H9 (cell line): ENCODE measurements around the gene MT1H. TPM values are rescaled to one million over a fixed set of nuclear protein-coding genes. Genes with fewer than 3 reads are reported as not detected.

ENCODE experiments used
- DNase-seq: peaks from one replicate; pipeline ENCODE4 v3.0.0-alpha.2; 2017
- H2AFZ ChIP-seq: one replicate; pipeline ENCODE4 v1.6.1; 2013; ENCODE audit warnings: mild to moderate bottlenecking, low read length, control low read depth, moderate library complexity
- H2AK5ac ChIP-seq: 2 replicates; pipeline ENCODE4 v1.6.1; 2013; ENCODE audit warnings: low read length, control low read depth, mixed read lengths; ENCODE audit not compliant: insufficient read length
- H2BK120ac ChIP-seq: one replicate; pipeline ENCODE4 v1.6.1; 2013; ENCODE audit warnings: low read depth, mild to moderate bottlenecking, low read length, control low read depth, inconsistent platforms; ENCODE audit not compliant: poor library complexity, severe bottlenecking
- H2BK12ac ChIP-seq: 2 replicates; pipeline ENCODE4 v1.6.1; 2013; ENCODE audit warnings: low read length, control low read depth, mixed read lengths, low read depth; ENCODE audit not compliant: insufficient read length
- H2BK15ac ChIP-seq: 2 replicates; pipeline ENCODE4 v1.6.1; 2013; ENCODE audit warnings: low read depth, low read length, control low read depth
- H2BK20ac ChIP-seq: one replicate; pipeline ENCODE4 v1.6.1; 2013; ENCODE audit warnings: low read depth, mild to moderate bottlenecking, low read length, control low read depth, inconsistent platforms; ENCODE audit not compliant: poor library complexity, severe bottlenecking
- H2BK5ac ChIP-seq: 2 replicates; pipeline ENCODE4 v1.6.1; 2013; ENCODE audit warnings: low read length, control low read depth, mixed read lengths; ENCODE audit not compliant: insufficient read length
- H3K14ac ChIP-seq: 2 replicates; pipeline ENCODE4 v1.6.1; 2013; ENCODE audit warnings: low read length, control low read depth; ENCODE audit not compliant: insufficient read depth
- H3K18ac ChIP-seq: 2 replicates; pipeline ENCODE4 v1.6.1; 2013; ENCODE audit warnings: low read depth, mild to moderate bottlenecking, mixed read lengths, low read length, control low read depth; ENCODE audit not compliant: insufficient read length
- H3K23ac ChIP-seq: 2 replicates; pipeline ENCODE4 v1.6.1; 2013; ENCODE audit warnings: low read length, control low read depth, mixed read lengths, low read depth; ENCODE audit not compliant: insufficient read length
- H3K23me2 ChIP-seq: 2 replicates; pipeline ENCODE4 v1.6.1; 2013; ENCODE audit warnings: low read depth, mild to moderate bottlenecking, mixed read lengths, low read length, control low read depth; ENCODE audit not compliant: insufficient read length, poor library complexity, severe bottlenecking
- H3K27ac ChIP-seq: 2 replicates; pipeline ENCODE4 v1.5.1; 2013; ENCODE audit warnings: low read length, control low read depth, mixed read lengths, low read depth; ENCODE audit not compliant: insufficient read length
- H3K27me3 ChIP-seq: 2 replicates; pipeline ENCODE4 v1.6.1; 2013; ENCODE audit warnings: low read length, control low read depth, inconsistent platforms; ENCODE audit not compliant: insufficient read depth
- H3K4ac ChIP-seq: 2 replicates; pipeline ENCODE4 v1.6.1; 2013; ENCODE audit warnings: low read depth, mild to moderate bottlenecking, control low read depth, inconsistent platforms, low read length, moderate library complexity
- H3K4me1 ChIP-seq: 2 replicates; pipeline ENCODE4 v1.6.1; 2013; ENCODE audit warnings: low read length, control low read depth, inconsistent platforms; ENCODE audit not compliant: insufficient read depth
- H3K4me2 ChIP-seq: 2 replicates; pipeline ENCODE4 v1.6.1; 2013; ENCODE audit warnings: low read length, control low read depth, mixed read lengths; ENCODE audit not compliant: insufficient read length, insufficient read depth
- H3K56ac ChIP-seq: 2 replicates; pipeline ENCODE4 v1.6.1; 2013; ENCODE audit warnings: low read depth, mild to moderate bottlenecking, mixed read lengths, low read length, control low read depth; ENCODE audit not compliant: insufficient read length
- H3K79me1 ChIP-seq: 2 replicates; pipeline ENCODE4 v1.6.1; 2013; ENCODE audit warnings: low read depth, mild to moderate bottlenecking, moderate library complexity, low read length, control low read depth, inconsistent platforms; ENCODE audit not compliant: insufficient read depth, poor library complexity, severe bottlenecking
- H3K79me2 ChIP-seq: 2 replicates; pipeline ENCODE4 v1.6.1; 2013; ENCODE audit warnings: low read length, control low read depth, inconsistent platforms; ENCODE audit not compliant: insufficient read depth
- H3K9ac ChIP-seq: 2 replicates; pipeline ENCODE4 v1.6.1; 2013; ENCODE audit warnings: low read length, control low read depth, mixed read lengths; ENCODE audit not compliant: insufficient read length; ENCODE audit errors: extremely low read depth
- H3K9me3 ChIP-seq: one replicate; pipeline ENCODE4 v1.6.1; 2013; ENCODE audit warnings: low read depth, low read length, inconsistent platforms; ENCODE audit not compliant: control insufficient read depth
- H3T11ph ChIP-seq: one replicate; pipeline ENCODE4 v1.6.1; 2013; ENCODE audit warnings: mild to moderate bottlenecking, low read length, control low read depth, inconsistent platforms
- H4K20me1 ChIP-seq: one replicate; pipeline ENCODE4 v1.6.1; 2013; ENCODE audit not compliant: control insufficient read depth, insufficient read length, insufficient read depth
- H4K5ac ChIP-seq: 2 replicates; pipeline ENCODE4 v1.6.1; 2013; ENCODE audit warnings: low read depth, mild to moderate bottlenecking, mixed read lengths, low read length, control low read depth; ENCODE audit not compliant: insufficient read length
- H4K8ac ChIP-seq: replicated peaks from 2 replicates; pipeline ENCODE4 v1.6.1; 2013; ENCODE audit warnings: low read length, control low read depth, mixed read lengths, low read depth; ENCODE audit not compliant: insufficient read length
- H4K91ac ChIP-seq: 2 replicates; pipeline ENCODE4 v1.6.1; 2013; ENCODE audit warnings: low read depth, mild to moderate bottlenecking, moderate library complexity, mixed read lengths, low read length, control low read depth; ENCODE audit not compliant: insufficient read length
- H3K27ac Mint-ChIP-seq, 3 experiments: 2 replicates in 2 of 3; 3 replicates in 1 of 3; pipeline ENCODE4 v1.8.0; 2020 to 2021; ENCODE audit warnings: mixed read lengths in 3 of 3, mild to moderate bottlenecking in 1 of 3, moderate library complexity in 1 of 3
- H3K27me3 Mint-ChIP-seq: 2 replicates; pipeline ENCODE4 v1.8.0; 2021; ENCODE audit warnings: low read depth, mild to moderate bottlenecking, moderate library complexity, mixed read lengths
- H3K36me3 Mint-ChIP-seq, 3 experiments: 2 replicates in 2 of 3; 3 replicates in 1 of 3; pipeline ENCODE4 v1.8.0; 2020 to 2021; ENCODE audit warnings: low read depth in 3 of 3, mixed read lengths in 3 of 3; ENCODE audit not compliant: insufficient read depth in 1 of 3
- H3K4me1 Mint-ChIP-seq, 2 experiments: 2 replicates each; pipeline ENCODE4 v1.8.0; 2020; ENCODE audit warnings: mixed read lengths in 2 of 2
- H3K4me3 Mint-ChIP-seq, 2 experiments: 2 replicates in 1 of 2; 3 replicates in 1 of 2; pipeline ENCODE4 v1.8.0; 2020 to 2021; ENCODE audit warnings: mild to moderate bottlenecking in 2 of 2, mixed read lengths in 2 of 2, moderate library complexity in 1 of 2
- H3K9me3 Mint-ChIP-seq, 2 experiments: 2 replicates in 1 of 2; 3 replicates in 1 of 2; pipeline ENCODE4 v1.8.0; 2020; ENCODE audit warnings: mild to moderate bottlenecking in 2 of 2, mixed read lengths in 2 of 2, moderate library complexity in 1 of 2
- CTCF ChIP-seq: fragments of 200-600 bp; sonication (generic); conservative IDR thresholded peaks from 3 replicates; pipeline ENCODE4 v1.8.0; 2021; ENCODE audit warnings: antibody characterized with exemption, mild to moderate bottlenecking
- WGBS: extraction: QIAGEN DNeasy Blood & Tissue Kit; methylation state at CpG from one replicate; pipeline ENCODE4 v1.1.7; 2013; ENCODE audit warnings: missing lambda C conversion rate, low lambda C conversion rate, mixed read lengths; ENCODE audit not compliant: insufficient read length; ENCODE audit errors: extremely low coverage; 5-methylcytosine and 5-hydroxymethylcytosine counted together
- total RNA-seq: library from RNA; stranded (reverse); gene quantifications from 2 replicates; pipeline ENCODE4 v1.2.1, GENCODE V29; 2021

Gene MT1H
- total RNA-seq, 1 experiment from 2014 or later, result 12.5 TPM

- no peak overlapping the region for H4K91ac ChIP-seq
- no peaks in the 10 kb centered on the region for H4K20me1 ChIP-seq
- H2BK20ac ChIP-seq, result no peak overlapping the region
- no peaks in the 10 kb centered on the region for H3K79me2 ChIP-seq
- no peak overlapping the region for H2AFZ ChIP-seq
- WGBS, result no CpG with 5 or more reads among the region's 47 CpGs
- H3K4me2 ChIP-seq, result peak overlapping the region; percentile 60
- H3K4ac ChIP-seq, result no peak overlapping the region
- H3K9ac ChIP-seq, result no peak overlapping the region
- H3K4me1 ChIP-seq, result no peaks in the 10 kb centered on the region
- H3K14ac ChIP-seq, result no peak overlapping the region
- peaks cover 18 to 36% of the 10 kb centered on the region in 2 experiments for H3K4me1 Mint-ChIP-seq
- H3K9me3 ChIP-seq, result no peaks in the 10 kb centered on the region
- H3K9me3 Mint-ChIP-seq, result peaks cover 0 to 12% of the 10 kb centered on the region in 2 experiments; a peak in 2 of 5 replicates
- peaks cover 13% of the 10 kb centered on the region for H3K23me2 ChIP-seq
- no peak overlapping the region for H2BK12ac ChIP-seq
- H3K23ac ChIP-seq, result no peak overlapping the region
- no peak overlapping the region for H2BK120ac ChIP-seq
- TF ChIP-seq CTCF, result no peak
- H3K27me3 Mint-ChIP-seq, result peaks cover 100% of the 10 kb centered on the region
- H3K27ac Mint-ChIP-seq, result no peak overlapping the region
- no peak overlapping the region for H3T11ph ChIP-seq
- peak overlapping the region; percentile 43 to 81 for H3K4me3 Mint-ChIP-seq
- H3K36me3 Mint-ChIP-seq, result no peaks in the 10 kb centered on the region; a peak in 1 of 7 replicates
- no peaks in the 10 kb centered on the region for H3K79me1 ChIP-seq
- no peak overlapping the region for H4K8ac ChIP-seq
- DNase-seq, result peak; percentile 40
- H4K5ac ChIP-seq, result no peak overlapping the region
- no peak overlapping the region for H3K56ac ChIP-seq
- H2BK5ac ChIP-seq, result no peak overlapping the region
- no peak overlapping the region for H2BK15ac ChIP-seq
- peaks cover 99% of the 10 kb centered on the region for H3K27me3 ChIP-seq
- H3K27ac ChIP-seq, result no peak overlapping the region
- no peak overlapping the region for H3K18ac ChIP-seq
- no peak overlapping the region for H2AK5ac ChIP-seq
Observed at GRCh38 chr16:56634715-56635440, 34.7 kb upstream of the MT1H start.
